Stimulated activated CD4-positive, alpha-beta T cell treated with anti-CD3 and anti-CD28 coated beads, TNF-alpha, amount 100 ng/mL, for 4 hours (primary cell): ENCODE measurements around the gene MBD1.
"Not testable (repeated sequence)": the region's sequence is repeated elsewhere in the genome, so short reads cannot be mapped to it uniquely, and the experiment has no call there.

Experiments used
- DNase-seq, 3 experiments: peaks; one replicate each; pipeline ENCODE4 v3.0.0-alpha.2; 2020; ENCODE audit warnings: low read depth in 3 of 3

MBD1 gene, protein sequence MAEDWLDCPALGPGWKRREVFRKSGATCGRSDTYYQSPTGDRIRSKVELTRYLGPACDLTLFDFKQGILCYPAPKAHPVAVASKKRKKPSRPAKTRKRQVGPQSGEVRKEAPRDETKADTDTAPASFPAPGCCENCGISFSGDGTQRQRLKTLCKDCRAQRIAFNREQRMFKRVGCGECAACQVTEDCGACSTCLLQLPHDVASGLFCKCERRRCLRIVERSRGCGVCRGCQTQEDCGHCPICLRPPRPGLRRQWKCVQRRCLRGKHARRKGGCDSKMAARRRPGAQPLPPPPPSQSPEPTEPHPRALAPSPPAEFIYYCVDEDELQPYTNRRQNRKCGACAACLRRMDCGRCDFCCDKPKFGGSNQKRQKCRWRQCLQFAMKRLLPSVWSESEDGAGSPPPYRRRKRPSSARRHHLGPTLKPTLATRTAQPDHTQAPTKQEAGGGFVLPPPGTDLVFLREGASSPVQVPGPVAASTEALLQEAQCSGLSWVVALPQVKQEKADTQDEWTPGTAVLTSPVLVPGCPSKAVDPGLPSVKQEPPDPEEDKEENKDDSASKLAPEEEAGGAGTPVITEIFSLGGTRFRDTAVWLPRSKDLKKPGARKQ

DNA sequence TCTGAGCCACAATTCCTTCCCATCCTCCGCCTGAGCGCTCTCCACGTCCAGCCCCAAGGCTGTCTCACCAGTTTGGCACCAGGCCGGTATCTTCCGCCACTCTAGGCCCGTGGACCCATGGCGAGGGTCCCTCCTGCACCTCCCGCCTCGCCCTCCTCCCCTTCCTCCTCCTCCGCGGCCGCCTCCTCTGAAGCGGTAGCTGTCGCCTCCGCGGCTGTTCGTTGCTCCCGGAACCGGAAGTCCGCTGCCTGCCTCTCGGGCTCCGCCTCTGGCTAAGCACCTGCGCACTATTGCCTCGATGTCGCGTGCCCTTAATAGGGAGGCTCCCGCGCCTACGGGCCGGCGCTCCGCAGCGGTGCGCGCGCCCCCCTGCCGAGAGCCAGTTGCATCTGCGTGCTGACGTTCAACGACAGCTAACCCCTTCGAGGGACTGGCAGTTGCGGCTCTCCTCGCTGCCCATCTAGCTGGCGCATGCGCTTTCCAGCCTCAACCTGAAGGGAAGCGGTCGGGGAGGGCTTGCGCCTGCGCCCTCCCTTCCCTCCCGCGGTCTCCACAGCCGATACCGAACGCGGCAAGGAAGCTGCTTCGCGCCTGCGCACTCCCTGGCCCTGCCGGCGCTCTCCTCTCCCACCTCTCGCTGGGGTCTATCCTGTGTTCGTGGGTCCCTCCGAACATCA, at the start of gene MBD1:
TSS of gene MBD1 (minus strand) at position 229 of the 677 bp plus-strand sequence. CDS start 1,531 bp downstream, outside the sequence.
- DNase-seq = peak; percentile 88 to 95 (median 94)

DNA sequence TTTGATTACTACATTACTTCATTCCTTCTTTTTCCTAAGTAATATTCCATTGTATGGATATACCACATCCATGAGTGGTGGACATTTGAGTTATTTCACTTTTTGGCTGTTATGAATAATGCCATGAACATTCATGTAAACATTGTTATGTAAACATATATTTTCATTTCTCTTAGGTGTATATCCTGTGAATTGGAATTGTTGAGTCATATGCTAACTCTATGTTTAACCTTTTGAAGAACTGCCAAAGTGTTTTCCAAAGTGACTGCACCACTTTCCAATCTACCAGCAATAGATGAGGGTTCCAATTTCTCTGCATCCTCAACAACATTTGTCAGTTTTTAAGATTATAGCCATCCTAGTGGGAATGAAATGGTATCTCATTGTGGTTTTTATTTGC, 48.9 kb upstream of the MBD1 start:
- no peak for DNase-seq

DNA sequence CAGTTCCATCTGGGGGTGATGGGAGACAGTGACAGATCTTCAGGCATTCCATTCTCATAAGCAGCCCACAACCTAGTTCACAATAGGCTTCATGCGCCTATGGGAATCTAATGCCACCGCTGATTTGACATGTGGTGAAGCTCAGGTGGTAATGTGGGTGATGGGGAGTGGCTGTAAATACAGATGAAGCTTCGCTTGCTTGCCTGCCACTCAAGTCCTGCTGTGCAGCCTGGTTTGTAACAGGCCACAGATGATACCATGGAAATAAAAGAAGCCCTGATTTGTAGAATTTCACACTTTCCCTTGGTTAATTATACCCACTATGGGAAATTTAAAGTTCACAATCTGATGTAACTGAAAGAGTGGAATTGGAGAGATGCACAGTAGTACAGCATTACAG, 46.7 kb upstream of the MBD1 start:
- no peak for DNase-seq

DNA sequence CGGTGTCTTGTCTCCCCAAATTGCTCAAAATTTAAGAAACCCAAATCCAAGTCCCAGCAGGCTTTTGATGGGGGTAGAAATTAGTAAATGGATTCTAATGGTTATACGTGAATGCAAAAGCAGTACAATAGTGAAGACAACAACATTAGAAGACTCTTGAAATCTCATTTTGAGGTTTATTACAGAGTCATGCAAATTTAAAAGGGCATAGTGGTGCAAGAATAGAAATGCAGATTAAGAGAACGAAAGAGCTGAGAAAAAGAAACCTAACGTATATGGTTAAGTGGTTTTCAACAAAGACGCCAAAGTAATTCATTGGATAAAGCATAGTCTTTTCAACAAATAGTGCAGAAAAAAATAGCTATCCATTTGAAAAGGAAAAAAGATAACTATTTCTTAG, 39.4 kb upstream of the MBD1 start:
- DNase-seq = no peak

DNA sequence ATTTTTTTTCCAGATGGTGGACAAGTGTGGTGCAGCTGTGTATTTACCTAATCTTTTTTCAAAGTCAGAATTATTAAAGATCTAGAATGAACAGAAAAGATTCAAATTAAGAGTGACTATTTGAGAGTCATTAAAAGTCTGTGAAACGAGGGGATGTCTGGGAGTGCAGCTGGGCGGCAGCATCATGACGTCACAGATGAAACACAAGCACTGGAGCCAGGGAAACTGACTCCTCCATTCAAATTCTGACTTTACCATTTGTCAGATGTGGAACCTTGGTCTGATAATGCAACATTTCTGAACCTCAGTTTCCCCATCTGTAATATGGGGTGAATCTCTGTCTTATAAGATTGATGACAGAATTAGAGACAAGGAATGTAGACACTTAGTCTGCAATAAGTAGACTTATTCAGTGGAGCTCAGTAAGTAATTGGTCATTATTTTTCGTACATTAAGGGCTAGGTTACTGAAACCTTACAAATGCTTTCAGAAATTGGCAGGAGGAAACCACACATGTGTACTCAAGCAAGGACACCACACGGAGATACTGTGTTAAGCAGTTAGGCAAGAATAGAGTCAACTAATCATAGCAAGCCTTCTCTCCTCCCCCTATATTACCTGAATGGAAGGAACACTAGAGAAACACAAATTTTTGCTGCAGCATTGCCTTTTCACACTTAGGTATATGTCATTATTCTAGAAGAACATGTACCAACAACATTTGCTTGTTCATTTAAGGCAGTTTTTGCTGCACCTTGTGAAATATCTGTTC, 34.0 kb upstream of the MBD1 start:
- DNase-seq = no peak

DNA sequence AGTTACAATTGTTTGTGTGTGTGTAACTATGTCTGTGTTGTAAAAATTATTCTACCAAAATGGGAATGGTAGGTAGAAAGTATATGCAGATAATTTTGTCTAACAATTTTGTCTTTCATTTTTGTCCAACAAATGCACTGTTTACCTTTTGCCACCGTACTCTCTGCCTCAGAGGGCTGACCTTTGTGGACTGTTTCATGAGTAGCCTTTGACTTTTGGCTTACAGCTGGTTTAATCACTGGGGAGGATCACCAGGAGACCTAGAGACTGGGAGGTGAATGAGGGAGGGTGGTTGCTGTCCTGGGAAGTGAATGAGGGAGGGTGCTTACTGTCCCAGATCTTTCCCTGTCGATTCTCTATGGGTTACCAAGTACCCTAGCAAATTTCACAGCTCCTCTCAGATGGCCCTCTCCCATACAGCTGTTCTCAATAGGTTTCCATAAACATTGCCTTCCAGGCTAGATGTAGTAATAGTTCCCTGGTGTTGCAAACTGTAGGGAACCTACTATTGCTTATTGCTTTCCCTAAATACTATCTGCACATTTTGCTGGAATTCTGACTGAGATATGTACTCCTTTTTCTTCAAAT, 32.6 kb upstream of the MBD1 start:
- no peak for DNase-seq

DNA sequence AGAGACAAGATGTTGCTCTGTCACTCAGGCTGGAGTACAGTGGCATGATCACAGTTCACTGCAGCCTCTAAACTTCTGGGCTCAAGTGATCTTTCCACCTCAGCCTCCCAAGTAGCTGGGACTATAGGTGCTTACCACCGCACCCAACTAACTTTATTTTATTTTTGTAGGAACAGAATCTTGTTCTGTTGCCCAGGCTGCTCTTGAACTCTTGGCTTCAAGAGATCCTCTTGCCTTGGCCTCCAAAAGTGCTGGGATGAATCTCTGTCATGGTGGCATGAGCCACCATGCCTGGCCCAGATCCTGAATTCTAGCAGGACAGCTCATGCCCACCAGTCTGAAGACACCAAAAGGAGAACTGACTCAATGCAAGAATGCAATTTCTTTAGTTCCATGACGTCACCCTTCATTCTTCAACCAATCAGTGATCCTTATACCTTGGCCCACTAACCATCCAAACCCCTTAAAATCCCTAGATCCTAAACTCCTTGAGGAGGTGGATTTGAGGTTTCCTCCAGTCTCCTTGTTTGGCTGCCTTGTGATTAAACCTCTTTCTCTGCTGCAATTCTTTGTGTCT, 31.8 kb upstream of the MBD1 start:
- DNase-seq = no peak

DNA sequence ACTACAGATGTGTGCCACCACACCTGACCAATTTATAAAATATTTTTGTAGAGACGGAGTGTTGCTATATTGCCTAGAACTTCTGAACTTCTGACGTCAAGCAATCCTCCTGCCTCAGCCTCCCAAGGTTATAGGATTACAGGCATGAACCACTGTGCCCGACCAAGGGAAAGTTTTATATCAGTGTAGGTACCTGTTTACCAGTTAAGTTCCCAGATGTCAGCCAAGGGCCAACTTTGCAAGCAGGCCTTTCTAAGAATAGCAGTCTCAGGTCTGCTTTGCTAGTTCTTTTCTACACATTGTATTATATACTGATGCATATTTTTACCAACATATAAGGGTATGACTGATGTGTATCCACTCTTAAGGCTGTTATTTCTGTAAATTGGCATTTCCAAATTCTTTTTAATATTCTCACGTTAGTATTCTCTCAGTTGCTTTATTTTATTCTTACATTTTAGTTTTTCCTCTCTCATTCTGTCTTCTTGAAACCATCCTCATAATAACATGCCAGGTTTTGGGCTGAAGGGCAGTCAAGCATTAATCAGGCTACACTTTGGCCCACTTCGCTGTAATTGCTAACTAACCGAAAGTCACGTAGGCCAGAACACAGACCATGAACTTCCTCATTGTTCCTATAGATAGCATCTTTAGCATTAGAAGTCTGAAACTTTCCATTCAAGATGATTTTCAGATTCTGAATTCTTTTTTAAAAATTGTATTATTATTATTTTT, 31.1 kb upstream of the MBD1 start:
- DNase-seq = no peak

DNA sequence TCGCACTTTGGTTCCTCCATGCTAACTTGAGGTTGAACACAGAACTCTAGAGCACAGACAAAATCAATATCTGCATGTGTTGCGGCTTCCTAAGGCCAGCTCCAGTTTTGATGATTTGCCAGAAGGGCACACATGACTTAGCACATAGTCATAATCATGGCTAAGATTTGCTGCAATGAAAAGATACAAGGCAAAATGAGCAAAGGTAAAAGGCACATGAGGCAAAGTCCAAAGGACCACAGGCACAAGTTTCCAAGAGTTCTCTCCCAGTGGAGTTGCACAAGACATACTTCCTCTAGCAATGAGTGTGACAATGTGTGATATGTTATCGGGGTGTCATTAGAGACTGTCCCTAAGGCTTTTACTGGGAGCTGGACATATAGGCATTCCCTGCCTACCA, 30.3 kb upstream of the MBD1 start:
- DNase-seq = no peak

DNA sequence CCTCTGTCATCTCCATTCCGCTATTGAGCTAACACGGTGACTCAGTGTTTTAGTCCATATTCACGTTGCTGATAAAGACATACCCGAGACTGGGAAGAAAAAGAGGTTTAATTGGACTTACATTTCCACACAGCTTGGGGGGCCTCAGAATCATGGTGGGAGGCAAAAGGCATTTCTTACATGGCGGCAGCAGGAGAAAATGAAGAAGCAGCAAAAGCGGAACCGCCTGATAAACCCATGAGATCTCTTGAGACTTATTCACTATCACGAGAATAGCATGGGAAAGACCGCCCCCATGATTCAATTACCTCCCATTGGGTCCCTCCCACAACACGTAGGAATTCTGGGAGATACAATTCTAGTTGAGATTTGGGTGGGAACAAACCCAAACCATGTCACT, 28.8 kb upstream of the MBD1 start:
- DNase-seq = no peak

DNA sequence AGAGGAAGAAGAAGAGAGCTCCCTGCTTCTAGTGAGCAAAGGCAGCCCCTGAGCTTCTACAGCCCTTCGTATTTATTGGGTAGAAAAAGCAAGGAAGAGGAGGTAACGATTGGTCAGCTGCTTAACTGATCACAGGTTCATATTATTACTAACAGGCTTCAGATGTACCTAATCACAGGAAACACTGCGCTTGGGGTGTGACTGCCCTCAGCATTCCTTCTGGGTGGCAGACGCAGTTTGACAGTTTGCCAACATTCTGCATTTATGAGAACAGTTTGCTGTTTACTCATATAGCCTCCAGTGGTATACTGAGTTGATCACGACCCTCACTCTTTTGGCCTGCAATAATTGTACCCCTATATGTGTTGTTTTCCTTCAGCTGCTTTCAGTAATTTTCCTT, 27.5 kb upstream of the MBD1 start:
- DNase-seq = not testable (repeated sequence)

DNA sequence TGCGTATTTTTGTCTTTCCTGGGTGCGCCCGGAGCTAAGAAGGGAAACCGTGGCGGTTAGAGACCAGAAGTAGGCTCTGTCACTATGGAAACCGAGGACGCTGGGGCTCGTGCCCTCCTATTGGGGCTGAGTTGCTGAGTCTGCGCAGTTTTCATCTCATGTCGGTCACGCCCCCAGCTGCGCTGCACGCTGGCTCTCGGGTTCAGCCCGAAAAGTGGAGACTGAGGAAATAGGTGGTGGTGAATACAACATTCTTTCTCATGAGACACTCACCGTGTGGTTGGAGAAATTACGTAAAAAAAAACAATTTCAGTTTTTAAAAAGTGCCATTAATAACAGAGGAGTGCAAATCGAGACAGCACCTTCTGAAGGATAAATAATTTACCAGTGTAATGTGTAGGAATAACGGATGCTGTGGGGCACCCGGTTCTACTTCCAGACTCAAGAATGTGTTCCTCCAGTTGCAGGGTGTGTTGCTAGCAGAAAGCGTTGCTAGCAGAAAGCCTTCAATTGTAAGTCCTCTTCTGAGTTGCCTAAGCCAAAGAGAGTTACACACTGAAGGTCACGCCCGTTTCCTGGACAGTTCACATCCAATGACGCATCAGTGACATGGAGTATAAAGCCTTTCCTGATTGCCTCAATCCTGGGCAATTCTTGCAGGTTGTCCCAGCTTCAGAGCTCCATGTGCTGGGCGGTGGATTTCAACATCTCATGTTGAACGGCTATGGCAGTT, 26.6 kb upstream of the MBD1 start:
- DNase-seq = peak; percentile 65 to 83 (median 80)

DNA sequence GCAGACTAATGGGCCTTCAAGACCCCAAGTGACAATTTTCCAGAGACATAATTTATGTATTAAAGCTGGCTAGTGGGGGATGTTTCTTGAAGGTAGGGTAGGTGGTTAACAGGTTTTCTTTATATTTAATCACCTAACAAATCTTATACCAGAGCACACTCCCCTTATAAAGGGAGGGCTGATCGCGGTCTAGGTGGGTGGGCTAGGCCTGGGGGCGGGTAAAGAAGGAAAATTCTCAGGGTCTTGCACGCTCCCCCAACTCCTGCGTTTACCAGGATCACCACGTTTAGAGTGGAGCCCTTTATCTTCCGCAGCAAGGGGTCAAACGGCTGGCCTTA, 26.0 kb upstream of the MBD1 start:
- no peak for DNase-seq

DNA sequence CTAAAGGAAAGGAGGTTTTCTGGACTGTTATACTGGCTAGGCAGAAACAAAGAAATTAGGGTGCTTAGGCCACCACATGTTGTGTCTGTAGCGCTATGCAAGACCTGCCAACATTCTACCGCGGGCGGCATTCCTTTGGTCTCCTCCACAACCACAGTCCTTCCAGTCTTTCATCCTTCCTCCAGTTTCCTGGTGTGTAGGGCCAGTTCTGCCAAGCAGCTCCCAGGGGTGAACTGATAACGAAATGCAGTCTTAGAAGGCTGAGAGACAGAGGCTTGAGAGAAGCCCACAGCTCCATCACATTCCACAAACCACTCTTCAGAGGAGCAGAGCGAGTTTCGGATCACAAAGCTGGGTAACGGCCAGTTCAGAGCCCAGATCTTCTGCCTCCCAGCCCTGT, 25.6 kb upstream of the MBD1 start:
- no peak for DNase-seq

DNA sequence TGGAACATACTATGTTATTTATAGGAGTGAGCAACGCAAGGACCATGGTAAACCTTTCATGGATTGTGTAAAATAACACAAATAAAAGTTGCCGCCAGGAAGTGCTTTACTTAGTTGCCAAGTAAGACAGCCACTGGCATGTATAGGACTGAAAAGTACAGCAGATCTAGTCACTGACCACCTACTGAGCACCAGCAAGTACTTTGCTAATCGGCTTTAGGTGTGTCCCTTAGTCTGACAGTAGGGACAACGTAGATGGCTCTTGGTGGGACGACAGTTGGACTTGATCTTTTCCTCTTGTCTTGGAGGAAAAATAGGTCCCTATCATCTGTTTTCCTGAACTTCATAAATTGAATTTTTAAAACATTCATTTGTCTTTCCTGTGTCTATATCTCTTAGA, 19.8 kb upstream of the MBD1 start:
- DNase-seq = no peak

DNA sequence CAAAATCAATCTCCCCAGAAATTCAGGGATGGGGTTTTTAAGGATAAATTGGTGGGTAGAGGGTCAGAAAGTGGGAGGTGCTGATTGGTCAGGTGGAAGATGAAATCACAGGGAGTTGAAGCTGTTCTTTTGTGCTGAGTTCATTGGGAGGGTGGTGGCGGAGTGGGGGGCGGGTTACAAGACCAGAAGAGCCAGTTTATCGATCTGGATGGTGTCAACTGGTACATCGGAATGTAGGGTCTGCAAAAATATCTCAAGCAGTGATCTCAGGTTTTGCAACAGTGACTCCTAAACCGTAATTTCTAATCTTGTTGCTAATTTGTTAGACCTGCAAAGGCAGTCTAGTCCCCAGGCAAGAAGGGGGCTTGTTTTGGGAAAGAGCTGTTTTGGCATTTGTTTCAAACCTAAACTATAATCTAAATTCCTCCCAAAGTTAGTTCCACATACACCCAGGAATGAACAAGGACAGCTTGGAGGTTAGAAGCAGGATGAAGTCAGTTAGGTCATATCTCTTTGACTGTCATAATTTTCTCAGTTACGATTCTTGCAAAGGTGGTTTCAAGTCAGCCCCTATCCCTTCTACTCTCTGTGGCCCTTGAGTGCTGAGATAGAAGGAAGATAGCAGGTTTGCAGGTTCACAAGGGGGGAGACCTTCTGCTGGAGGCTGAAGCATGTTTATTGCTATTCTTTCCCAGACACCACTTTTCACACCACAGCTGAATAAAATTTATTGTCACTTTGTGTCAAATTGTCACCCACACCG, 18.5 kb upstream of the MBD1 start:
- DNase-seq = no peak

DNA sequence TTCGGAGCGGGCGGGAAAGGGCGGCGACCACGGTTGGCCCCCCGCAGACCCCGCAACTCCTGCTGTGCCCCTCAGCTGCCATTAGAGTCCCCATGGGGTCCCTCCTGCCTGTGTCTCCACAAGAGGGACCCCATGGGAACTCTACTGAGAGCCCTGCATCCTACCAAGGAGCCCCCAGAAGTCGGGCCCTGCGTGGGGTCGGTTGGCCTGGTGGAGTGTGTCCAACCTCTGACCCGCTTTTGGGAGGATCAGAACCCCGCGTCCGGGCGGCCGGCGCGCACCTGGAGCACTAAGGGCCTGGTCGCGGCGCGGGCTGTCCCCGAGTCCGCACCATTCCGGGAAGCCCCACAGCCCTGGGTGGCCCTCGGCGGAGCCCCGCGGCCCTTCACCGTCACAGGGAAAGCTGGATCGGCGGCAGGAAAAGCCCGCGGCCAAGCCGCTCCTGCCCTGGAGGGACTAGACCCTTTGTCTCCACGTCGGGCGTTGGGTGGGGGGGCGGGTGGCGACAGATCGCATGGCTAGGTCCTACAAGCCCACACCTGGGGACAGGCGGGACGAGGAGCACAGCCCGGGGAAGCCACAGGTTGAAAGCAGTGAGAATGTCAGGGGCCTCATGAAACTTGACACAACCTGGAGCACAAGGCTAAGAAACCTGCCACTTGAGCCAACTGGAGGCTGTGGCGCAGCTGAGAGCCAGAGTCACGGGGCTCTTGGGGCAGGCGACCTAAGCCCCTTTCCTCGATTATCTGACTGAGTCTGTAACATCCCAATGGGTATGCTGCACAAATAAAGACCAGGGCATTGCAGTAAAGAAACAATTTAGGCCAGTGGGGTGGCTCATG, 17.3 kb upstream of the MBD1 start:
- DNase-seq = no peak

DNA sequence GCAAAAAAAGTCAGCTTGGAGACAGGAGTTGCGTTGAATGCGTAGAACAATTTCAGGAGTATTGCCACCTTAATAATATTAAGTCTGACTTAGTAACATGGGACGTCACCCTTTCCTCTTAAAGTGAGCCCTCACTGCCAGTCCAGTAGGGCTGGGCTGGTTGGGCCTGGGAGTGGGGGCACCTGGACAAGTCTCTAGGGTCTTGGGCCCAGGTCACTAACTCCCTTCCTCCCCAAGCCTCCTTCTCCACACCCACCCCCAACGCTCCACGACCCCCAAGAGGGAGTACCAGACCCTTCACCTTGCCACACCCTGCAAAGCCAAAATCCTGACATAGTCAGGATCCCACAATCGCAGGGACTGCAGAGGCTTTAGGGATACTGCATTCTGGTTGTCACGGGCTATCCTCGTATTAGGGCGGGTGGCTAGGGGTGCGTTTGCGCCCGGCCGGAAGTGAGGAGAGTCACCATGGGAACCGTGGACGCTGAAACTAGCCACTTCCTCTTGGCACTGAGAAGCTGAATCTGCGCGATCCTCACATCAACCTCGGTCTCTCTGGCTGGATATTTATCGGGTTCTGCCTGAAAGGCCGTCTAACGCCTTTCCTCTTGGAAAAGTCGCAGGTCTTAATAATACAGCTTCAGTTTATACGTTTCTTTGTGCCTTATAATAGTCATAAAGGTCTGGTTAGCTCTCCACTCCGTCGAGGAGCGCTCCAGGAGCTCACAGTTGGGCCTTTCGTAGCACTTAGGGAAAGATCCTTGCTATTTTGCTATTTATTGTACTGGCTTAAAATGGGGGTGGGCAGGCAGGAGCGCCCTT, 16.5 kb upstream of the MBD1 start:
- DNase-seq = no peak
